ENCODE data around the gene FAM219A.

Gene FAM219A

DNA sequence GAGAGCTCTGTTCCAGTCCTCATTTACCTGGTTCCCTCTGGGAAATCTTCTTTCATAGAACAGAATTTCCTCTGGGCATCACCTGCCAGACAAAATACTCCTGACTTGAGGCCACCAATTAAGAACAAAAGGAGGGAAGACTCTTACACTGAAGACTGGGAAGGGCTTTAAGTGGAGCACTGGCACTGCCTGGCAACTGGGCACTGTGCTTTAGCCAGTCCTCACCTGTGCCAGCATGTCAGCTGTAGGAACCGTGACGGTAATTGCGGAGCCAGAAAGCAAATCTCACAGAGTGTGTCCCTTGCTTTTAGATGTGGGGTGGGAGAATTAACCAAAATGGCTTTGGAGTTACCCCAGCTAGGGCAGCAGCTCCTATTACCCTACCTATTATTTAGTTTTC lies 40.6 kb downstream of the FAM219A start:
- no peak overlapping the region for H3K4me3 ChIP-seq (ENCODE audit: low read depth, low read length)
- TF ChIP-seq, protein P1, sequence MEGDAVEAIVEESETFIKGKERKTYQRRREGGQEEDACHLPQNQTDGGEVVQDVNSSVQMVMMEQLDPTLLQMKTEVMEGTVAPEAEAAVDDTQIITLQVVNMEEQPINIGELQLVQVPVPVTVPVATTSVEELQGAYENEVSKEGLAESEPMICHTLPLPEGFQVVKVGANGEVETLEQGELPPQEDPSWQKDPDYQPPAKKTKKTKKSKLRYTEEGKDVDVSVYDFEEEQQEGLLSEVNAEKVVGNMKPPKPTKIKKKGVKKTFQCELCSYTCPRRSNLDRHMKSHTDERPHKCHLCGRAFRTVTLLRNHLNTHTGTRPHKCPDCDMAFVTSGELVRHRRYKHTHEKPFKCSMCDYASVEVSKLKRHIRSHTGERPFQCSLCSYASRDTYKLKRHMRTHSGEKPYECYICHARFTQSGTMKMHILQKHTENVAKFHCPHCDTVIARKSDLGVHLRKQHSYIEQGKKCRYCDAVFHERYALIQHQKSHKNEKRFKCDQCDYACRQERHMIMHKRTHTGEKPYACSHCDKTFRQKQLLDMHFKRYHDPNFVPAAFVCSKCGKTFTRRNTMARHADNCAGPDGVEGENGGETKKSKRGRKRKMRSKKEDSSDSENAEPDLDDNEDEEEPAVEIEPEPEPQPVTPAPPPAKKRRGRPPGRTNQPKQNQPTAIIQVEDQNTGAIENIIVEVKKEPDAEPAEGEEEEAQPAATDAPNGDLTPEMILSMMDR (IDR thresholded peaks at IDR 0.05; ENCODE audit: borderline replicate concordance, insufficient read depth, low read depth, low read length), result no peak

DNA sequence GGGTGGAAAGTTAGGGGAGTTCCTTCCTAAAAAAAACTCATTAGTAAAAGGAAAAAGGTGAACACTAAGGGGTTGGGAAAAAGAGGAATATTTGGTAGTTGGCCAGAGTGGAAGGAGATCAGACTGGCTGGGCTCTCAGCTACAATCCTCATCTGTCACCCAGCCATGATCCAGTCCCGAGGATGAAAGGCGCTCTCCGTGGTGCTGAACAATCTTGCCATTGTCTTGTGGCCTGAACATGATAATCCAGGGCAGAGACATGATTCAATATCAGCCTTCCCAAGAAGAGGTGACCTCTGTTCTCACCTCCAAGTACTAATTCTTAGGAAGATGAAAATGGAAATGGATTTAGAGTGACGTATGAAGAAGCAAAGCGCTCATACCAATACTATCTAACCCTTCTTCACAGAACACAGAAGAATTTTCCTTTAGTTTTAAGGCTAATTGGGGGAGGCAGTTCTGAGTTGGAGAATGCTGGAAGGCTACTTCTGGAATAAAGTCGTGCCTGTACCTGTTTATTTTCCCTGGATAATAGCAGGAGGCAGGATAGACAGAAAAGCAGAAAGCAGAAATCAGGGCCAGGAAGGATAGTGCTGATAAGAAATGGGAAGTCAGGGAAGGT lies 45.0 kb downstream of the FAM219A start:
- TF ChIP-seq, protein P1 (IDR thresholded peaks at IDR 0.05; ENCODE audit: borderline replicate concordance, insufficient read depth, low read depth, low read length), result no peak
- H3K4me3 ChIP-seq (ENCODE audit: low read depth, low read length), result no peak overlapping the region

DNA sequence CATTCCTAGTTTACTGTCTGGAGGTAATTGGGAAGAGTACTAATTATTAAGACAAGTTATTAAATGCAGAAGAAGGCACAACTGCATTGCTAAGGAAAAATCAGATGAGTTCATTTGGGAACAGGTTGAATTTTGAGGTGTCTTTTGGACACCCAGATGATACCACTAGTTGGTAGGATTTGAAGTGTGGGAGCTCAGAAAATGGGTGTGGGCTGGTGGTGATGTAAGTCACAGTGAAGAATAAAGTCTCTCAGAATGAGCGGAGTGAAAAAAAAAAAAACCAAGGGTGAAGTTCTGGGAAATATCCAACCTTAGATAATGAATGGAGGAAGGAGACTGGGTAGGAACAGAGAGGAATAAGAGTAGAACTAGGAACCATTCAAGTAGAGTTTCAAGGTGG lies 46.0 kb downstream of the FAM219A start:
- no peak overlapping the region for H3K4me3 ChIP-seq (ENCODE audit: low read depth, low read length)
- TF ChIP-seq, protein P1 (IDR thresholded peaks at IDR 0.05; ENCODE audit: borderline replicate concordance, insufficient read depth, low read depth, low read length), result no peak

DNA sequence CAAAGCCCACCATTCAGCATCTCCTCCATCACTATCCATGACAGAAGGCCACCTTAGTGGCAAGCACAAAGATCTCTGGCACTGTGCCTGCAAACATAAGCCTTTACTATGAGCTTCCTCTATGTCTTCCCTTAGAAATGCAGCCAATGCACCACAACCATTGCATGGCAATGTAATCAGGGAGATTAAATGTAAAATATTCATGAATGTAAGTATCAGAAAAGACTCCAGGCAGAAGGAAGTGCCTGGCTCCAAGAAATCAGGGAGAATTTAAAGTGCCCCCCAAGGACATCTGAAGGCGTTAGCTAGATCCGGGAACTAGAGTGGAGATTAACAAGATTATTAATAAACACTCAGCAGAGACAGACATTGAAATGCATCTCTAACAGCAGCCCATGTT lies 49.2 kb downstream of the FAM219A start:
- TF ChIP-seq, protein P1 (IDR thresholded peaks at IDR 0.05; ENCODE audit: borderline replicate concordance, insufficient read depth, low read depth, low read length), result no peak
- H3K4me3 ChIP-seq (ENCODE audit: low read depth, low read length), result no peak overlapping the region

DNA sequence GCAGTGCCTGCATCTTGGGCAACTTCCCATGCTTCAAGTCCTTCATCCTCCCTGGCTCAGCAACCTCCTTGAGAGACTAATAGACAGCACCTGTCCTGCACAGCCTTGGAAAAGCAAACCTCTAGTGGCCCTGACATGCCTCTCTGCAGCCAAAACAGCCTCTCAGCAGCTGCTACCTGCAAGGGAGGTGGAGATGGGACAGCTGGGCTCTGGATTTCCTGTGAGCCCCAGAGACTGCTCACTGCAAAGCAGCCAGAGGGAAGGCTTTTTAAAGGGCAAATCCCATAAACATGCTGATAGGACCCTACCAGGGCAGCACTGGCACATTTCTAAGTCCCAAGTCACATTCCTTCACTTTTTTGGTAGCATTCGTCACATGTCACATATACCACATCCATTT lies 50.2 kb downstream of the FAM219A start:
- TF ChIP-seq, protein P1 (IDR thresholded peaks at IDR 0.05; ENCODE audit: borderline replicate concordance, insufficient read depth, low read depth, low read length), result no peak
- no peak overlapping the region for H3K4me3 ChIP-seq (ENCODE audit: low read depth, low read length)

DNA sequence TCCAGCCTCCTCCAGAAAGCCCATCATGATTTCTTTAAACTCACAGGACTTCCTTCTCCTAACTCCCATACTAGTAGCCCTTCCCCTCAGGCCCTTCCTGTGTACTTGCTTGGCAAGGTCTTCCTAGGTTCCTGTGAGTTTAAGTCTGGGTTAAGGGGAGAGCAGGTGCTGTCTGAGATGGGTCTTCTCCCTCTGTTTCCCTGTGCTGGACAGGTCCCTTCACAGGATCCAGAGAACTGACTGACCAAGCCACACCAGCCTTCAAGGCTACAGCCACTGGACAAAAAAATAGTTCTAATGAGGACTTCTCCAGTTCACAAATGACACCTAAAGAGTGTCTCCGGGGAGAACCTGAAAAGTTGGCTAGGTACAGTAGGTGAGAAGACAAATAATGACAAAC lies 52.2 kb downstream of the FAM219A start:
- TF ChIP-seq, protein P1 (IDR thresholded peaks at IDR 0.05; ENCODE audit: borderline replicate concordance, insufficient read depth, low read depth, low read length), result no peak
- no peak overlapping the region for H3K4me3 ChIP-seq (ENCODE audit: low read depth, low read length)

DNA sequence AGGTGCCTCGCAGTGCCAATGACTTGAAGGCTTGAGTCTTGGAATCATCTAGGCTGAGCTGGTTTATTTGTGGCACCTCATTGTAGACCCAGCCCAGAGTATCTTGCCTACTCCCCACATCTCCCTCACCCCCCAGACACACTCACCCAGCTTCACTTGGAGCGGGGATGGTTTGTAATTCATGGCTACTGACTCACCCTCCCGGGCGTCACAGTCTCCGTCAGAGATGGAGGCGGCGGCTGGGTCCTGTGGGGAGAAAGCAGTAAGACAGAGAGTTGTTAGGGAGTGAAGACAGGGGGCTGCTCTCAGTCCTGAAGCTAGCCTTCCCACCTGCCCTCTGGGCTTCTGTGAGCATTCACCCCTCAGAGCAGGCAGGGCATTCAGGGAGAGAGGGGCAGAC lies 52.7 kb downstream of the FAM219A start:
- TF ChIP-seq, protein P1 (IDR thresholded peaks at IDR 0.05; ENCODE audit: borderline replicate concordance, insufficient read depth, low read depth, low read length), result no peak
- H3K4me3 ChIP-seq (ENCODE audit: low read depth, low read length), result no peak overlapping the region

Measured in GM12875 (cell line).